Loucy (cell line): ENCODE results near the gene SEPTIN2.

Source experiments
- CTCF ChIP-seq: fragments of 200-600 bp; sonication (generic); conservative IDR thresholded peaks from 2 replicates; pipeline ENCODE4 v1.5.1; 2014; ENCODE audit warnings: mild to moderate bottlenecking, antibody characterized with exemption, low read length
- EZH2phosphoT487 ChIP-seq: fragments of 200-600 bp; IDR thresholded peaks from 2 replicates; pipeline ENCODE4 v1.6.1; 2018; ENCODE audit warnings: antibody characterized with exemption, mild to moderate bottlenecking, moderate library complexity, borderline replicate concordance

DNA sequence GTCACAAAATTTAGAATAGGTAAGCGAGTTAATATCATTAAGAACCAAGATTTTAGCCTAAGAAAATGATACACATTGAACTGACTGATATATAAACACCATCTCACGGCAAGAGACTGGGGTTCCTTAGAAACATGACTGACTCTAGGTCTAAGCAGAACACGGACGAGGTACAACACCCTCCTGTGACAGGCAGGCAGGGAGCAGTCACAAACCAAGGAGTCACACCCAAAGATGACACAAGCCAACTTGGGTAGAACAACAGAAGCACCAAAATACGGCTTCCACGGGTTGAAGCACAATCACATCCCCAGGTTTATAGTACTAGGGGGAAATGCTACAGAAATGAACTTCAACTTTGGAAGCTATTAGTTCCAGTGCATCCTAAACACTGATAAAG is 24.6 kb upstream of the SEPTIN2 start:
- TF ChIP-seq CTCF (no peak), EZH2phosphoT487 (no peak)
